Stimulated activated CD8-positive, alpha-beta memory T cell treated with anti-CD3 and anti-CD28 coated beads, Interleukin-2, amount 100 ng/mL, for 48 hours (primary cell): ENCODE results near the gene TNFAIP8L1.

Experiments used
- DNase-seq, 2 donors: peaks; one replicate each; pipeline ENCODE4 v3.0.0-alpha.2; 2020; ENCODE audit warnings: low read depth in 2 of 2

Gene TNFAIP8L1

GRCh38 chr19:4702764-4703163 is 63.4 kb downstream of the TNFAIP8L1 start:
- no peak for DNase-seq

- no peak for DNase-seq
These were observed 64.5 kb downstream of the TNFAIP8L1 start for GRCh38 chr19:4703671-4704316.

GRCh38 chr19:4704317-4704673 is 65.0 kb downstream of the TNFAIP8L1 start:
- DNase-seq, result no peak
